Gastroesophageal sphincter (tissue), 4 donors: ENCODE data around the gene SLAMF8. TPM values are rescaled to one million over a fixed set of nuclear protein-coding genes. Genes with fewer than 3 reads are reported as not detected.

Source experiments
- ATAC-seq: fragments of 150-250 bp; one replicate; pipeline ENCODE4 v1.9.1; 2016; ENCODE audit warnings: mild to moderate bottlenecking, moderate library complexity
- H3K27ac ChIP-seq, 4 donors: fragments of 200-600 bp; sonication (generic) in 3 of 4; 1 replicate in 3 of 4; 2 replicates in 1 of 4; pipeline ENCODE4 v1.5.1; 2016 to 2019
- H3K27me3 ChIP-seq: fragments of 200-600 bp; sonication (generic); one replicate; pipeline ENCODE4 v1.5.1; 2019
- H3K36me3 ChIP-seq, 2 donors: fragments of 200-600 bp; sonication (generic); one replicate each; pipeline ENCODE4 v1.5.1; 2019; ENCODE audit warnings: control low read depth in 1 of 2
- H3K4me1 ChIP-seq, 3 donors: fragments of 200-600 bp; sonication (generic); 1 replicate in 2 of 3; 2 replicates in 1 of 3; pipeline ENCODE4 v1.5.1; 2016 to 2019; ENCODE audit warnings: control low read depth in 2 of 3
- H3K4me3 ChIP-seq, 2 donors: fragments of 200-600 bp; sonication (generic); one replicate each; pipeline ENCODE4 v1.5.1; 2019; ENCODE audit warnings: mild to moderate bottlenecking in 1 of 2, moderate library complexity in 1 of 2
- H3K9me3 ChIP-seq, 3 donors: fragments of 200-600 bp; sonication (generic); one replicate each; pipeline ENCODE4 v1.5.1; 2017 to 2019; ENCODE audit warnings: control low read depth in 2 of 3
- CTCF ChIP-seq, 4 experiments: fragments of 200-600 bp in 2 of 4; fragments of 450-650 bp in 2 of 4; sonication (generic) in 1 of 4; IDR thresholded peaks; one replicate each; pipeline ENCODE4 v1.5.1; 2017 to 2019; ENCODE audit warnings: antibody characterized with exemption in 4 of 4, mild to moderate bottlenecking in 2 of 4, moderate library complexity in 2 of 4
- EP300 ChIP-seq: sonication (generic); formaldehyde crosslinking; IDR thresholded peaks from one replicate; pipeline ENCODE4 v1.6.1; 2017; ENCODE audit warnings: antibody characterized with exemption, mild to moderate bottlenecking
- POLR2A ChIP-seq, 2 donors: fragments of 450-650 bp; IDR thresholded peaks; one replicate each; pipeline ENCODE4 v1.6.1; 2017; ENCODE audit warnings: antibody characterized with exemption in 2 of 2, mild to moderate bottlenecking in 2 of 2, moderate library complexity in 1 of 2
- POLR2AphosphoS5 ChIP-seq: sonication (generic); formaldehyde crosslinking; IDR thresholded peaks from one replicate; pipeline ENCODE4 v1.6.1; 2017; ENCODE audit warnings: antibody characterized with exemption
- WGBS, 2 donors: methylation state at CpG; one replicate each; pipeline ENCODE4 v1.1.5; 2018; ENCODE audit warnings: low coverage in 1 of 2; 5-methylcytosine and 5-hydroxymethylcytosine counted together
- total RNA-seq, 4 donors: library from RNA; depleted of rRNA; stranded (reverse); fragments of >200 nt; gene quantifications; one replicate each; pipeline ENCODE4 v1.1.0, GENCODE V29; 2016

Gene SLAMF8
- total RNA-seq, 4 donors from 2014 or later, result 1.4 to 4.3 (median 4.2) TPM; not detected in 1

DNA sequence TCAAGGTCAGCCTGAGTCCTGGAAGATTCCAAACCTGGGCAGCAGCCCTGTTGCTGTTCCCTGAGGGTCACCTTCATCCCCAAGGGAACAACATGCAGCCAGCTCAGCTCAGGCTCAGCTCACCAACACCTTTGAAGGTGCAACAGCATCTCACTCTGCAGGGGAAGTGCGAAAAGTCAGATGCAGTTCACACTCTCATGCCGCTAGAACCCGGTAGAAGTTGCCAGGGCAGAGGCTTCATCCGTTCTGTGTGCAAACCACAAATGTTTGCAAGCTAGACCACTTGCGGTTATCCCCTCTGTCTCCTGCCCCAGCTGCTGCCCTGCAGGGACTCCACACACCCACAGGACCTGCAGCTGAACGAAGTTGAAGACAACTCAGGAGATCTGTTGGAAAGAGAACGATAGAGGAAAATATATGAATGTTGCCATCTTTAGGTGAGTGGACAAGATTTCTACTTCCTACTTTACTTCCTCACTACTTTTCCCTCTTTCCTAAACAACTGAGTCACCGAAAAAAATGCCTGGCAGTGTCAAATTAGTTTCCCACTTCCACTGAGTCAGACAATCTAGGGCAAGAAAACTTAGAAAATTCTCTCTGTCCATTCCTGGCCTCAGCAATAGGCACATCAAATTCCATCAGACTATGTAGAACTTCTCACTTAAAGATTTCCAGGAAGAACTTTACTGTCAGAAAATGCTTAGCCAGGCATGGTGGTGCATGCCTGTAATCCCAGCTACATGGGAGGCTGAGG is 26.3 kb upstream of the SLAMF8 start:
- no peaks in the 10 kb centered on the region for H3K4me1 ChIP-seq
- ATAC-seq, result no peak
- no peak overlapping the region for H3K27ac ChIP-seq
- H3K36me3 ChIP-seq, result no peaks in the 10 kb centered on the region
- peaks cover 9% of the 10 kb centered on the region for H3K27me3 ChIP-seq
- no peak overlapping the region for H3K4me3 ChIP-seq
- TF ChIP-seq POLR2A (IDR thresholded peaks at IDR 0.05) (no peak), CTCF (IDR thresholded peaks at IDR 0.05) (no peak), EP300 (no peak), POLR2AphosphoS5 (no peak)
- WGBS, 2 donors, result 78 to 79% methylated on average over 4 to 5 of the region's 8 CpGs
- H3K9me3 ChIP-seq, result no peaks in the 10 kb centered on the region

GRCh38 chr1:159802111-159802510 is 24.6 kb upstream of the SLAMF8 start, which contains the start of gene FCRL6:
FCRL6 (plus strand) TSS chr1:159802360; CDS start chr1:159802425, 65 bp downstream.
- H3K9me3 ChIP-seq, result no peaks in the 10 kb centered on the region
- H3K4me3 ChIP-seq, result no peak within 1 kb of the TSS
- ATAC-seq, result no peak
- H3K27me3 ChIP-seq, result peaks cover 1% of the 10 kb centered on the region
- no peak within 1 kb of the TSS for H3K27ac ChIP-seq
- WGBS, 2 donors, result 71 to 72% methylated on average over 3 to 6 of the region's 8 CpGs
- TF ChIP-seq POLR2AphosphoS5 (no peak), POLR2A (IDR thresholded peaks at IDR 0.05) (no peak), CTCF (IDR thresholded peaks at IDR 0.05) (no peak)
- no peaks in the 10 kb centered on the region for H3K36me3 ChIP-seq
- H3K4me1 ChIP-seq, result no peaks in the 10 kb centered on the region

DNA sequence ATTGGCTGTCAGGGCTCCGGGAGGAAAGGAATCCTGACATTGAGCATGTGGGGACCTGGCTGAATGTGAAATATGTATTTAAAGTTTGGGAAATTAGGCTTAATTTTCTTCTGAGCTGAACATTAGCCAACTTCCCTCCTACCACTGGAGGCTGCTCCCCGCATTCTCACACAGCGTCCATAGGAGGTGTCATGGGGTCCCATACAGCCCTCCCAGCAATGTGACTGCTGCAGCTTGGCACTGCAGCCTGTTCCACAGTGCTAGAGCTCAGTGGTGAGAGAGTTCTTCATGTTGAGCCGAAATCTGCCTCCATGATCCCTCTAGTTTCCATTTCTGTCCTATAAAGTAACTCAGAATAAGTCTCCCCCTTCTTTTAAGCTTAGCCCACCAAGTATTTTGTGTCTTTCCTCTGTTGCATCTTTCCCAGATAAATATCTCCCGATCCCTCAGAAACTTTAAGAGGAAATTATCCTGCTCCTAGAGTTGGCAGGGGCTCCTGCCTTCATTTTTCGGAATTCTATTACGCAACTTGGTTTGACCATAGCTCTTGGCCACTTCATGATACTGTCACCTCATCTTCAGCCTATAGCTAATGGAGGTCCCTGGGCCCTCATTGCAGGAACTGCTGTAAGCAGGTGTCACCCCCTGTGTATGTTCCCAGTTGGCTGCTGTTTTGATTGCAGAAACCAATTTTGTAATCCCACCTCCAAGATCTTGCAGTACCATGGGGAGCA is 22.6 kb upstream of the SLAMF8 start:
- WGBS, 2 donors, result 61 to 73% methylated on average over 4 to 6 of the region's 7 CpGs
- H3K27ac ChIP-seq, result no peak overlapping the region
- no peak for TF ChIP-seq EP300
- no peak for TF ChIP-seq POLR2AphosphoS5
- TF ChIP-seq CTCF (IDR thresholded peaks at IDR 0.05), result no peak
- no peak for TF ChIP-seq POLR2A (IDR thresholded peaks at IDR 0.05)
- no peak overlapping the region for H3K4me3 ChIP-seq
- no peaks in the 10 kb centered on the region for H3K27me3 ChIP-seq
- no peak for ATAC-seq
- H3K36me3 ChIP-seq, result no peaks in the 10 kb centered on the region
- no peaks in the 10 kb centered on the region for H3K9me3 ChIP-seq
- no peaks in the 10 kb centered on the region for H3K4me1 ChIP-seq

DNA sequence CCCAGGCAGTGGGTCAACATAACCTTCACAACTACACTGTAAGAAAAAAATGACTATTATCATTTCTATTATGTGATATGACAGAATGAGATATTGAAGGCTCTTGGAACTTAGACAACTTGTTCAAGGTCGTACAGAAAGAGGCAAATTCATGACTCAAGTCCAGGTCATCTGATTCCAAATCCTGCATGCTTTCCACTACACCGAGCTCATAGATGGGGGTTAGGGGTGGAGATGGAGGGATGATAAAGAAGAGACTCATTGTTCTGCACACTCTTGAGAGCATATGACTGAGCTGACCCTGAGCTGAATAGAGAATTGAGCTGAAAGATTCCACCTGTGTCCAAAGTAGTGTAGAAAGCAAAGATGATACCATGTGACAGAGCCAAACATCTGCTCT is 21.7 kb upstream of the SLAMF8 start:
- no peak for ATAC-seq
- Histone ChIP-seq H3K27ac (no peak overlapping the region), H3K4me3 (no peak overlapping the region), H3K4me1 (no peaks in the 10 kb centered on the region), H3K9me3 (no peaks in the 10 kb centered on the region), H3K27me3 (no peaks in the 10 kb centered on the region), H3K36me3 (no peaks in the 10 kb centered on the region)
- WGBS, 2 donors, result 39 to 50% methylated on average over 1 to 2 of the region's 2 CpGs
- no peak for TF ChIP-seq EP300
- TF ChIP-seq CTCF (IDR thresholded peaks at IDR 0.05), result no peak
- TF ChIP-seq POLR2AphosphoS5, result no peak
- TF ChIP-seq POLR2A (IDR thresholded peaks at IDR 0.05), result no peak

GRCh38 chr1:159815926-159816325 is 10.7 kb upstream of the SLAMF8 start:
- H3K9me3 ChIP-seq, result no peaks in the 10 kb centered on the region
- no peaks in the 10 kb centered on the region for H3K36me3 ChIP-seq
- H3K4me1 ChIP-seq, result no peaks in the 10 kb centered on the region
- ATAC-seq, result no peak
- WGBS, 2 donors, result 89 to 100% methylated on average over 4 to 8 of the region's 8 CpGs
- H3K27me3 ChIP-seq, result peaks cover 2% of the 10 kb centered on the region
- no peak overlapping the region for H3K27ac ChIP-seq
- TF ChIP-seq CTCF (IDR thresholded peaks at IDR 0.05) (no peak), POLR2A (IDR thresholded peaks at IDR 0.05) (no peak), POLR2AphosphoS5 (no peak), EP300 (no peak)
- H3K4me3 ChIP-seq, result no peak overlapping the region
